Stimulated activated CD4-positive, alpha-beta T cell treated with anti-CD3 and anti-CD28 coated beads, Interleukin-2, amount 100 ng/mL, for 4 hours (primary cell): ENCODE data around the gene PLCB4.

Experiments used
- DNase-seq: peaks from one replicate; pipeline ENCODE4 v3.0.0-alpha.2; 2020; ENCODE audit warnings: low read depth

PLCB4 gene

DNA sequence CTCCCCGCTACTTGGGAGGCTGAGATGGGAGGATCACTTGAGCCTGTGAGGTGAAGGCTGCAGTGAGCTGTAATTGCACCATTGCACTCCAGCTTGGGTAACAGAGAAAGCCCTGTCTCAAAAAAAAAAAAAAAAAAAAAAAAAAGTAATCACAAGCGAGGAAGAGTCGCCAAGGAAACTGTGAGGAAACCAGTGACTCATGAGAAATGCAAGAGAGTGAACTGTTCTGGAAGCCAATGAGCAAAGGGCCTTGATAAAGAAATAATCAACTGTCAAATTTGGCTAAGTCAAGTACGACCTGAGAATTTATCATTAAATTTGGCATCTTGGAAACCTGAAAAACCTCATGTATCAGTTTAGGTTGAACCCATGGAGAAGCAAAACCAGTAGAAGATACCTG, 429.4 kb downstream of the PLCB4 start:
- DNase-seq, result no peak

GRCh38 chr20:9499126-9499899, 430.4 kb downstream of the PLCB4 start:
- no peak for DNase-seq

- DNase-seq, result no peak
These were observed 431.2 kb downstream of the PLCB4 start for GRCh38 chr20:9500121-9500520.

- no peak for DNase-seq
These were observed 432.6 kb downstream of the PLCB4 start for GRCh38 chr20:9501473-9501872.

DNA sequence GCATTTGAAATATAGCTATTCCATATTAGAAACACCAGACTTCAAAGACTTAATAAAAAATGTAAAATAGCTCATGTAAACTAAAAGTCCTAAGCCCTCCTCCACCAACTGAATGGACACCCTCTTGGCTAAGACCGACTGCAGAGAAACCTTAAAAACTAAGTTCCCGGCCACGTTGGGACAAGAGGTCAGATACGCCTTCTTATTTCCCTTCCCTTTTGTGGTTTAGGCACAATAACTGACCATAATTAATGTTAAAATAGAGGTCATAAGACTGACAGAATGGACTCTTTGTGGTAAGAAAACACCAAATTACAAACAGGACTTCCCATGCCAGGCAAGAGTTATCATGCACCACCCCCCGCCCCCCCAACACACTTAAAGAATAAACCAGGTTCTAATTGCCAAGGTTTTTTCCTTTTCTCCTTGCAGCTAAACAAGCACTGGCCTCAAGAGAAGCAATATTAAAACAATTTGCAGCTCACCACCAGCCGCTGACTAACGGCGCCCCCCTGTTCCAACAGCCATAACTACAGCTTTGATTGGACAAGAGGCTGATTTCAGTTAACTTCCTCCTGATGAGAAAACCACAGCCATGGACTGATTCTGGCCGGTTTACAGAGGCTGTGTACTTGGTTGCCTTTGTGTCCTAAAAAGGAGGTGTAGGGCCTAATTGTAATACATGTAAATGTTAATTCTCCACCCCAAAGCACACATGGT, 434.8 kb downstream of the PLCB4 start:
- DNase-seq, result no peak

GRCh38 chr20:9506280-9506821, 437.5 kb downstream of the PLCB4 start:
- DNase-seq, result no peak

GRCh38 chr20:9506964-9507369, 438.1 kb downstream of the PLCB4 start:
- DNase-seq, result no peak

- DNase-seq, result no peak
These were observed 438.8 kb downstream of the PLCB4 start for GRCh38 chr20:9507544-9508239.

DNA sequence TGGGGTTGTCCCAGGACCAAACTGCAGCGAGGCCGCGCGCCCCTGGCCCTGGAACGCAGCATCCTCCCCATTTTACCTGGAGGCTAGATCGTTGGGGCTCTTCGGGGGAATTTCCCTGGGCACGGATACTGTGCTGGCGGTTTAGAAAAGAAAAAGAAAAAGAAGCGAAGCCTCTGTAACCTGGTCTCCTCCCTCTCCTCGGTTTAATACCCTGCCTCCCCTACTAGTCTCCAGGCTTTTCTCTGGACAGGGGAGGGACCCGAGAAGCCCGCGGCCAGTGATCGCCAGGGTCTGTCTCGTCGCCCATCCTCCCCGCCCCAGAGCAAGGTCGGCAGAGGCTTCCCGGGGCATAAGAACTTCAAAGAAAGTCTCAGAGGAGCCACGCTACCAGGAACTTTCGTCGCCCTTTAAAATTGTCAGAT, 439.4 kb downstream of the PLCB4 start:
- no peak for DNase-seq

DNA sequence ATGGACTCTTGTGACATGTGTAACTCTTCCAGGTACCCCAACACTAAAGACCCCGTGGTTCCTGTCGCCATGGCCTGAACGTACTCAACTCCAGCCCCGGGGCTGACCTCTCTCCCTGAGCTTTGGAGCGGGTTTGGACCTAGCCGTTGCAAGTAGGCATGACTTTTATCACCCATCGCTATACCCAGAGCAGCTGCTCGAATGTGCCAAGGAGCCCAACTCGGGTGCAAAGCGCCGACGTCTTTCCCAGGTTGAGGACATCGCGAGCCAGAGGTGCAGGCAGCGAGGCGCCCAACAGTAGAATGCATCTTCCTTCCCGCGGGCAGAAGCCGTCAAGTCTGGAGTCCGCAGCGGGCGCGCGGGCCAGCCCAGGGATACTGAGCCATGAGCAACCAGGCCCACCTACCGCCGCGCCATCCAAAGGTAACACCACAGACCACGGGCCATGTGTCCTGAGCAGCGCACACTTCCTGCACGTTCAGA, 439.9 kb downstream of the PLCB4 start:
- no peak for DNase-seq

GRCh38 chr20:9509246-9509645, 440.4 kb downstream of the PLCB4 start:
- DNase-seq, result no peak

DNA sequence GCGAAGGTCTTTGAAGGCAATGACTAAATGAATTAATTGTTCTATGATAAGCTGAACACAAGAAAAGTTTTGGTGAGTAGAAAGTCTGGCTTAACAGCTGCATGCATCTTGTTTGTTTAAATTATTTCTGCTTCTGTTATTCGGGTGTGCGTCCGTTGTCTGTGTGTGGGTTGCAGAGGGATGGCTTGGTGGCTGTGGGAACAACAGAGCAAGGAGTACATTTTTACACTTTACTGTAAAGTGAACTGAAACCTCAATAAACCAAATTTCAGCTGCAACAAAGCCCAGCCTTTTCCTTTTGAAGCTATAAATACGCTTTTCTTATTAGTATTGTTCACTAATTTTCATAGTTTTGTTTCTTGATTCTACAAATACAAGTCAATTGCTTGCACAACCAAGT, 442.0 kb downstream of the PLCB4 start:
- DNase-seq, result no peak

DNA sequence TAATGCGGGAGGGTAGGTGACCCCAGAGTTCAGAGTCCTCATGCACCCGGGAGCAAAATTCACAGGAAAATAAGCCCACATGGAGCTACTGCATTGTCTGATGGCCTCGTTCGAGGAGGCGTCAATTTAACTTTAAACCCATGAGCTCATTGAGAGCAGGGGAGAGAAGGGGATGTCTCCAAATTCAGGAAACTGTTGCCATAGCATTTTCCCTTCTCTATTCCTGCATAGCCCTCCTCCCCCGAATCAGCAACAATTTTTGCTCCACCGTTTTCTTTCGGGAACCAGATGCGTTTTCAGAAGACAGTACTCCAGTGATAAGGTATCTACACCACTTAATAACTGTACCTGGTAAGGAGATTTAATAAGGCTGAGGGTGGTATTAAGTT, 445.2 kb downstream of the PLCB4 start:
- no peak for DNase-seq

GRCh38 chr20:9514461-9515213, 445.8 kb downstream of the PLCB4 start, which contains the start of gene LAMP5:
Gene LAMP5 (plus strand): TSS chr20:9514590. CDS start chr20:9514853, 263 bp downstream.
- no peak for DNase-seq

DNA sequence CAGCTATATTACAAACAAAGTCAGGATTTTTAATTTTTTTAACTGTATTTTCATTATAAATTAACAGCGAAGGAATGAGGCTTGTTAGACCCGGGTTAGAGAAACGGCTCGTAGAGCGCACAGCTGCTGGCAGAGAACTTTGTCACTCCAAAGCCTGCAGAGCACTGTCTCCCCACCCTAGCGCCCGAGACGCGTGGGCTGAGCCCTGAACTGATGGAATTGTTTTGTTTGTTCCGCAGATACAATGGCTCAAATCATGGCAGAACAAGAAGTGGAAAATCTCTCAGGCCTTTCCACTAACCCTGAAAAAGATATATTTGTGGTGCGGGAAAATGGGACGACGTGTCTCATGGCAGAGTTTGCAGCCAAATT, 446.3 kb downstream of the PLCB4 start:
- DNase-seq, result no peak

- no peak for DNase-seq
These were observed 446.9 kb downstream of the PLCB4 start for GRCh38 chr20:9515741-9516233.

DNA sequence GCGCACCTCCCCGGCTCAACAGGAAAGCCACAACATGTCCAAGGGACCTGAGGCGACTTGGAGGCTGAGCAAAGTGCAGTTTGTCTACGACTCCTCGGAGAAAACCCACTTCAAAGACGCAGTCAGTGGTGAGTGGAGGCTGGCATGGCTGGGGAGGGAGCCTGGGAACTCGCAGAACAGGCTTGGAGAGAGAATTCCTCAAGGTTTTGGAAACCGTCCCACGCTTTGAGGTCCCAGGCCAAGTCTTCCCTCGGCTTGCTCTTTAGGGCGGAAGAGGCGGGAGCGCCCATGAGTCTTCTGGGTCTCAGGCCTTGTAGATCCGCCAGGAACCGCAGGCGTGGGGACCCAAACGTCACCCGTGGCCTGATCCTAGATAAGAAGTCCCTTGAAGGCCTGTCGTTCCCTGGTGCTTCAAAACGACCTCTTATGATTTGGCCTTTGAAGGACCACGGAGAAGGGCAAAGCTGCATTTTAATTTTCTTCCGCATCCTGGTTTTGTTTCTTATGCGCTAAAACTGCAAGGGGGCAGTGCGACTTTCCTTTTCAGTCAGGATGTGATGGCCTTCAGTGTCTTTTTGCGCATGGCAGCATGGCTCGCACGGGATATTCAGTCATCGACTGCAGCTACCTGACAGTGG, 447.5 kb downstream of the PLCB4 start:
- DNase-seq, result no peak

DNA sequence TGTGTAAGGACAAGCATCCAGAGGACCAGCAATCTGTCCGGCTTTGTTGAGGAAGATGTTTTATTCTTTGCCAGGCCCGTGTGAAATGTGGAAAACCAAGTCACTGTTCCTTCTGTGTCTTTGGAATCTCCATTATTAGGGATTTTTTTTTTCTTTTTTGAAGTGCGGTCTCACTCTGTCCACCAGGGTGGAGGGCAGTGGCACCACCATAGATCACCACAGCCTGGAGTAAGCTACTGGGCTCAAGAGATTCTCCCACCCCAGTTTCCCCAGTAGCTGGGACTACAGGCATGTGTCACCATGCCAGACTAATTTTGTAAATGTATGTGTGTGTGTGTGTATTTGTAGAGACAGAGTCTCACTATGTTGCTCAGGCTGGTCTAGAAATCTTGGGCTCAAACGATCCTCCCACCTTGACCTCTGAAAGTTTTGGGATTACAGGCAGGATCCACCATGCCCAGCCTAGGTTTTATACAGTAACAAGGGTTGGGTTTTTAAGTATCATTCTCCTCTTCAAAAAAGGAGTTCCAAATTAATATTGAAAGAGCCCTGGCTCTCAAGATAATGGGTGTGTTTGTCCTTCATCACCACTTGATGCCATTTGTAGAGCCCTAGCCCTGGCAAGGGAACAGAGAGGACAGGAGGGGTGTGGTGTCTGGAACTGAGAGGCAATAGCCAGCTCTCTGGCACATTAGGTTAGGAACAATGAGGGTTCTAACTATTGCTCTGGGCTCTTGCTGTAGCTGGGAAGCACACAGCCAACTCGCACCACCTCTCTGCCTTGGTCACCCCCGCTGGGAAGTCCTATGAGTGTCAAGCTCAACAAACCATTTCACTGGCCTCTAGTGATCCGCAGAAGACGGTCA, 448.6 kb downstream of the PLCB4 start:
- no peak for DNase-seq

GRCh38 chr20:9518576-9519175, 449.8 kb downstream of the PLCB4 start:
- no peak for DNase-seq

DNA sequence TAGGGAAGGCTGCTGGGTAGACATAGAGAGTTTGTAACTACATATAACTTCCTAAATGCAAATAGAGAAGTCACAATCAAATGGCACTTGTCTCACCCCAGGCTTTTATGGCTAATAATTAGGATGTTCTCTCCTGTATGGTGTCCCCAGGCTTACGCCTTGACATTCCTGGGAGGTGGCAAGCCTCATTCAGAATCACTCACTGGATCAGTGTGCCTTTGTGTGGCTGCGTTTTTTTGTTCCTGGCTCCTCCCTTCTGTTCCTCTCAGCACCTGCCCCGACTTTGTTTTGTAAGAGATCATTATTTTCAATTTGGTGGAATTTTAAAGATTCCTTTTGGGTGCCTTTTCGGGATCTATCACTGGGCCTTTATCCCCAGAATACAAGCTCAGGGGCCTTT, 451.2 kb downstream of the PLCB4 start:
- DNase-seq, result no peak
